SK-N-SH (cell line): Measurements from ENCODE around the gene CHCHD3. TPM values are rescaled to one million over a fixed set of nuclear protein-coding genes. Genes with fewer than 3 reads are reported as not detected.

Experiments
- CTCF ChIA-PET: fragments of 300-600, 350-600 bp; formaldehyde crosslinking; extraction: SDS; loops from one replicate; lab custom pipeline; 2021; lab: Yijun Ruan, JAX
- POLR2A ChIA-PET: fragments of 350-600 bp; sonication (Branson Sonifier 250); formaldehyde crosslinking; extraction: SDS; loops from one replicate; lab custom pipeline; 2020; ENCODE audit warnings: antibody characterized with exemption, inconsistent platforms; lab: Yijun Ruan, JAX
- DNase-seq: peaks from one replicate; pipeline ENCODE4 v3.0.0; 2012
- H2AFZ ChIP-seq: fragments of 200-600 bp; sonication (generic); 2 replicates; pipeline ENCODE4 v1.8.1; 2016; ENCODE audit warnings: antibody characterized with exemption, mild to moderate bottlenecking, low read depth
- H3F3A ChIP-seq: fragments of 200-600 bp; sonication (generic); replicated peaks from 2 replicates; pipeline ENCODE3; 2016; ENCODE audit warnings: antibody characterized with exemption, mild to moderate bottlenecking; ENCODE audit not compliant: insufficient read depth
- H3K27ac ChIP-seq, 2 experiments: fragments of 200-500 bp in 1 of 2; fragments of 200-600 bp in 1 of 2; sonication (Bioruptor generic) in 1 of 2; sonication (generic), shearing (Covaris generic) in 1 of 2; 2 replicates each; pipeline versions ENCODE4 v1.5.1 to v1.6.1; 2014 to 2016; ENCODE audit warnings: low read depth in 2 of 2, inconsistent platforms in 1 of 2, low read length in 1 of 2, mild to moderate bottlenecking in 1 of 2, mixed read lengths in 1 of 2
- H3K27me3 ChIP-seq: fragments of 200-600 bp; sonication (generic), shearing (Covaris generic); 2 replicates; pipeline ENCODE4 v1.6.1; 2016; ENCODE audit warnings: mixed run types; ENCODE audit not compliant: insufficient read depth
- H3K36me3 ChIP-seq, 2 experiments: fragments of 200-500 bp in 1 of 2; fragments of 200-600 bp in 1 of 2; sonication (Bioruptor generic) in 1 of 2; sonication (generic) in 1 of 2; replicated peaks in 1 of 2; 2 replicates each; pipeline versions ENCODE3 to v1.5.1; 2014 to 2016; ENCODE audit warnings: low read length in 1 of 2, mild to moderate bottlenecking in 1 of 2; ENCODE audit not compliant: insufficient read depth in 2 of 2, control insufficient read depth in 1 of 2
- H3K4me1 ChIP-seq, 2 experiments: fragments of 200-500 bp in 1 of 2; fragments of 200-600 bp in 1 of 2; sonication (Bioruptor generic) in 1 of 2; sonication (generic), shearing (Covaris generic) in 1 of 2; 2 replicates each; pipeline versions ENCODE4 v1.5.1 to v1.6.1; 2014 to 2016; ENCODE audit warnings: low read depth in 1 of 2, low read length in 1 of 2, mixed run types in 1 of 2; ENCODE audit not compliant: insufficient read depth in 2 of 2, control insufficient read depth in 1 of 2
- H3K4me2 ChIP-seq: fragments of 200-600 bp; sonication (generic), shearing (Covaris generic); 2 replicates; pipeline ENCODE4 v1.6.1; 2017; ENCODE audit warnings: mixed run types
- H3K4me3 ChIP-seq, 2 experiments: fragments of 200-500 bp in 1 of 2; fragments of 200-600 bp in 1 of 2; sonication (Bioruptor generic) in 1 of 2; sonication (generic), shearing (Covaris generic) in 1 of 2; 2 replicates each; pipeline versions ENCODE4 v1.5.1 to v1.8.1; 2014 to 2016; ENCODE audit warnings: low read depth in 2 of 2, inconsistent platforms in 1 of 2, low read length in 1 of 2, mild to moderate bottlenecking in 1 of 2, mixed read lengths in 1 of 2, moderate library complexity in 1 of 2
- H3K79me2 ChIP-seq: fragments of 200-600 bp; sonication (generic); 2 replicates; pipeline ENCODE4 v1.8.1; 2017; ENCODE audit warnings: mild to moderate bottlenecking; ENCODE audit not compliant: insufficient read depth
- H3K9ac ChIP-seq: fragments of 200-600 bp; sonication (generic); 2 replicates; pipeline ENCODE4 v1.6.1; 2017; ENCODE audit warnings: mixed run types
- H3K9me2 ChIP-seq: fragments of 200-600 bp; sonication (generic); 2 replicates; pipeline ENCODE4 v1.6.1; 2017; ENCODE audit warnings: mixed run types
- H3K9me3 ChIP-seq: fragments of 200-600 bp; sonication (generic); 2 replicates; pipeline ENCODE4 v1.6.1; 2017; ENCODE audit warnings: mixed run types, mild to moderate bottlenecking, moderate library complexity
- H4K20me1 ChIP-seq: fragments of 200-600 bp; sonication (generic); 2 replicates; pipeline ENCODE4 v1.6.1; 2017; ENCODE audit warnings: mild to moderate bottlenecking, mixed run types; ENCODE audit not compliant: insufficient read depth
- CHD2 ChIP-seq: fragments of 150-350 bp; IDR thresholded peaks from 2 replicates; pipeline ENCODE4 v1.6.1; 2018; ENCODE audit warnings: low read length; ENCODE audit not compliant: partially characterized antibody
- ELF1 ChIP-seq: IDR thresholded peaks from 2 replicates; pipeline ENCODE4 v1.4.0; 2012
- FOSL2 ChIP-seq: IDR thresholded peaks from 2 replicates; pipeline ENCODE4 v1.4.0; 2012; ENCODE audit warnings: low read depth, mild to moderate bottlenecking, moderate library complexity, borderline replicate concordance
- FOXM1 ChIP-seq: IDR thresholded peaks from 2 replicates; pipeline ENCODE4 v1.4.0; 2012; ENCODE audit warnings: low read depth, mild to moderate bottlenecking
- GABPA ChIP-seq: IDR thresholded peaks from 2 replicates; pipeline ENCODE4 v1.4.0; 2012; ENCODE audit warnings: low read depth, mild to moderate bottlenecking
- JUND ChIP-seq: IDR thresholded peaks from 2 replicates; pipeline ENCODE4 v1.4.0; 2012
- MXI1 ChIP-seq: IDR thresholded peaks from 2 replicates; pipeline ENCODE4 v1.6.1; 2012; ENCODE audit warnings: mild to moderate bottlenecking, low read depth, low read length, improper control_type of control experiment
- NFIC ChIP-seq: IDR thresholded peaks from 2 replicates; pipeline ENCODE4 v1.4.0; 2012; ENCODE audit warnings: borderline replicate concordance
- NRF1 ChIP-seq: IDR thresholded peaks from 2 replicates; pipeline ENCODE4 v1.6.1; 2012; ENCODE audit warnings: low read depth, mild to moderate bottlenecking, low read length
- POLR2AphosphoS5 ChIP-seq: IDR thresholded peaks from 2 replicates; pipeline ENCODE4 v1.6.1; 2012; ENCODE audit warnings: low read depth, low read length
- RFX5 ChIP-seq: IDR thresholded peaks from 2 replicates; pipeline ENCODE4 v1.6.1; 2012; ENCODE audit warnings: mild to moderate bottlenecking, improper control_type of control experiment, low read length
- RXRA ChIP-seq: IDR thresholded peaks from 2 replicates; pipeline ENCODE4 v1.4.0; 2012; ENCODE audit warnings: low read depth, mild to moderate bottlenecking, borderline replicate concordance
- SMC3 ChIP-seq: IDR thresholded peaks from 2 replicates; pipeline ENCODE4 v1.6.1; 2012; ENCODE audit warnings: low read depth, low read length, improper control_type of control experiment
- TAF1 ChIP-seq: IDR thresholded peaks from 2 replicates; pipeline ENCODE4 v1.6.1; 2012; ENCODE audit warnings: low read depth, mild to moderate bottlenecking, low read length, moderate library complexity, borderline replicate concordance
- TCF12 ChIP-seq: IDR thresholded peaks from 2 replicates; pipeline ENCODE4 v1.4.0; 2012
- YY1 ChIP-seq: IDR thresholded peaks from 2 replicates; pipeline ENCODE4 v1.4.0; 2012; ENCODE audit warnings: low read depth, mild to moderate bottlenecking
- WGBS: methylation state at CpG from one replicate; pipeline ENCODE4 v1.1.6; 2017; ENCODE audit warnings: low lambda C conversion rate; 5-methylcytosine and 5-hydroxymethylcytosine counted together
- polyA plus RNA-seq, 3 experiments: library from polyadenylated mRNA; depleted of rRNA; stranded (reverse); fragments of >200 nt; gene quantifications; 2 replicates each; pipeline ENCODE4 v1.2.3, GENCODE V29; 2012
- TF ChIP-seq, protein P1 (sequence below): fragments of 150-350 bp; IDR thresholded peaks from 2 replicates; pipeline ENCODE4 v1.6.1; 2016; ENCODE audit warnings: mild to moderate bottlenecking, low read depth, low read length
- TF ChIP-seq, protein P2 (sequence below): IDR thresholded peaks from 2 replicates; pipeline ENCODE4; 2012
- TF ChIP-seq, protein P3 (sequence below): IDR thresholded peaks from 2 replicates; pipeline ENCODE4 v1.4.0; 2012; ENCODE audit warnings: low read depth, borderline replicate concordance

Gene CHCHD3
- polyA plus RNA-seq, 1 of the 3 experiments (the other 2 are of a cell fraction) = 97.1 TPM

DNA sequence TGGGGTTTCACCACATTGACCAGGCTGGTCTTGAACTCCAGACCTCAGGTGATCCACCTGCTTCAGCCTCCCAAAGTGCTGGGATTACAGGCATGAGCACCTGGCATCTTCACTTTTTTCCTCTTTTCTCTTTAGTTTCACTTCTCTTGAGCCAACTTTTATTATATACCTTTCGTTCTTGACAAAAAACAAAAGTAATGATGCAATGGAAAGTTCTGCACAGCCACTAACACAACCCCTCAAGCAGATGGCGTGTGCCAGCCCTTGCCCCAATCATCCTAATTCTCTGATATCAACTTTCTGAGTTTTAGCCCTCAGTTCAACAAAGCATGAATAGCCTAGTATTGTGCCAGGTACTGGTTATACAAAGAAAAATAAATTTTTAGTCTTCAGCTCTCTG is 223.6 kb downstream of the CHCHD3 start:
- Histone ChIP-seq H3K27me3 (no peaks in the 10 kb centered on the region), H3F3A (no peaks in the 10 kb centered on the region), H3K36me3 (peaks cover 2 to 3% of the 10 kb centered on the region in 2 experiments), H3K4me3 (no peak overlapping the region), H3K9ac (no peak overlapping the region), H3K79me2 (no peaks in the 10 kb centered on the region), H3K4me1 (no peaks in the 10 kb centered on the region), H3K27ac (no peak overlapping the region), H3K9me2 (no peaks in the 10 kb centered on the region), H3K9me3 (peaks cover 5% of the 10 kb centered on the region; the same call in 1 of the 2 replicates), H3K4me2 (no peak overlapping the region), H2AFZ (no peak overlapping the region), H4K20me1 (no peaks in the 10 kb centered on the region)
- ChIA-PET POLR2A (no interaction called here), CTCF (interaction anchor here (0.7 to 1.5 kb wide), 2 partner anchors 10 to 36 kb away, joined by 3 read pairs; no protein-coding TSS in a partner anchor)
- TF ChIP-seq FOSL2 (no peak), CHD2 (no peak), ELF1 (no peak), YY1 (no peak), TCF12 (no peak), POLR2AphosphoS5 (no peak), TAF1 (no peak), JUND (no peak), GABPA (no peak), FOXM1 (no peak), NFIC (no peak), MXI1 (no peak), NRF1 (no peak), RFX5 (no peak), SMC3 (no peak), RXRA (no peak)
- TF ChIP-seq, protein P1, sequence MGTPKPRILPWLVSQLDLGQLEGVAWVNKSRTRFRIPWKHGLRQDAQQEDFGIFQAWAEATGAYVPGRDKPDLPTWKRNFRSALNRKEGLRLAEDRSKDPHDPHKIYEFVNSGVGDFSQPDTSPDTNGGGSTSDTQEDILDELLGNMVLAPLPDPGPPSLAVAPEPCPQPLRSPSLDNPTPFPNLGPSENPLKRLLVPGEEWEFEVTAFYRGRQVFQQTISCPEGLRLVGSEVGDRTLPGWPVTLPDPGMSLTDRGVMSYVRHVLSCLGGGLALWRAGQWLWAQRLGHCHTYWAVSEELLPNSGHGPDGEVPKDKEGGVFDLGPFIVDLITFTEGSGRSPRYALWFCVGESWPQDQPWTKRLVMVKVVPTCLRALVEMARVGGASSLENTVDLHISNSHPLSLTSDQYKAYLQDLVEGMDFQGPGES = no peak
- TF ChIP-seq, protein P2, sequence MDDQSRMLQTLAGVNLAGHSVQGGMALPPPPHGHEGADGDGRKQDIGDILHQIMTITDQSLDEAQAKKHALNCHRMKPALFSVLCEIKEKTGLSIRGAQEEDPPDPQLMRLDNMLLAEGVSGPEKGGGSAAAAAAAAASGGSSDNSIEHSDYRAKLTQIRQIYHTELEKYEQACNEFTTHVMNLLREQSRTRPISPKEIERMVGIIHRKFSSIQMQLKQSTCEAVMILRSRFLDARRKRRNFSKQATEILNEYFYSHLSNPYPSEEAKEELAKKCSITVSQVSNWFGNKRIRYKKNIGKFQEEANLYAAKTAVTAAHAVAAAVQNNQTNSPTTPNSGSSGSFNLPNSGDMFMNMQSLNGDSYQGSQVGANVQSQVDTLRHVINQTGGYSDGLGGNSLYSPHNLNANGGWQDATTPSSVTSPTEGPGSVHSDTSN = no peak
- TF ChIP-seq, protein P3, sequence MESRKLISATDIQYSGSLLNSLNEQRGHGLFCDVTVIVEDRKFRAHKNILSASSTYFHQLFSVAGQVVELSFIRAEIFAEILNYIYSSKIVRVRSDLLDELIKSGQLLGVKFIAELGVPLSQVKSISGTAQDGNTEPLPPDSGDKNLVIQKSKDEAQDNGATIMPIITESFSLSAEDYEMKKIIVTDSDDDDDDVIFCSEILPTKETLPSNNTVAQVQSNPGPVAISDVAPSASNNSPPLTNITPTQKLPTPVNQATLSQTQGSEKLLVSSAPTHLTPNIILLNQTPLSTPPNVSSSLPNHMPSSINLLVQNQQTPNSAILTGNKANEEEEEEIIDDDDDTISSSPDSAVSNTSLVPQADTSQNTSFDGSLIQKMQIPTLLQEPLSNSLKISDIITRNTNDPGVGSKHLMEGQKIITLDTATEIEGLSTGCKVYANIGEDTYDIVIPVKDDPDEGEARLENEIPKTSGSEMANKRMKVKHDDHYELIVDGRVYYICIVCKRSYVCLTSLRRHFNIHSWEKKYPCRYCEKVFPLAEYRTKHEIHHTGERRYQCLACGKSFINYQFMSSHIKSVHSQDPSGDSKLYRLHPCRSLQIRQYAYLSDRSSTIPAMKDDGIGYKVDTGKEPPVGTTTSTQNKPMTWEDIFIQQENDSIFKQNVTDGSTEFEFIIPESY = no peak
- WGBS = 97% methylated on average over 2 of the region's 2 CpGs
- no peak for DNase-seq
